GM10266 (cell line): ENCODE results near the gene FYN.

Experiments
- DNase-seq: peaks from one replicate; pipeline ENCODE4 v3.0.0; 2012; ENCODE audit errors: extremely low spot score
- CTCF ChIP-seq: IDR thresholded peaks from 2 replicates; pipeline ENCODE4 v1.5.1; 2012; ENCODE audit warnings: mild to moderate bottlenecking, low read depth; ENCODE audit not compliant: control insufficient read depth, insufficient read depth; ENCODE audit errors: missing control alignments

The FYN gene

GRCh38 chr6:111813677-111814310, 59.5 kb downstream of the FYN start:
- no peak for TF ChIP-seq CTCF

GRCh38 chr6:111813237-111813636, 60.0 kb downstream of the FYN start:
- DNase-seq: no peak
- TF ChIP-seq CTCF: no peak

More at GRCh38 chr6:111813677-111814310, 59.5 kb downstream of the FYN start:
- DNase-seq: no peak

- TF ChIP-seq CTCF: no peak
- no peak for DNase-seq
These were observed 60.9 kb downstream of the FYN start for GRCh38 chr6:111812060-111813038.

GRCh38 chr6:111810294-111811131, 62.7 kb downstream of the FYN start:
- no peak for TF ChIP-seq CTCF
- DNase-seq: no peak

- no peak for DNase-seq
- TF ChIP-seq CTCF: no peak
These were observed 63.5 kb downstream of the FYN start for GRCh38 chr6:111809766-111810165.

- no peak for TF ChIP-seq CTCF
- no peak for DNase-seq
These were observed 64.0 kb downstream of the FYN start for GRCh38 chr6:111809264-111809663.

GRCh38 chr6:111808493-111808892, 64.8 kb downstream of the FYN start:
- no peak for TF ChIP-seq CTCF

More at GRCh38 chr6:111808493-111808892, 64.8 kb downstream of the FYN start:
- no peak for DNase-seq
